GM12864 (cell line): ENCODE results near the gene TSHZ1.

ENCODE experiments used
- DNase-seq: peaks from one replicate; pipeline ENCODE4 v3.0.0-alpha.2; 2011; ENCODE audit warnings: low read depth
- H3K4me3 ChIP-seq: 2 replicates; pipeline ENCODE4 v1.5.1; 2011; ENCODE audit warnings: mild to moderate bottlenecking, low read depth, low read length, control low read depth
- CTCF ChIP-seq: IDR thresholded peaks from 2 replicates; pipeline ENCODE4 v1.5.1; 2011; ENCODE audit warnings: low read depth, mild to moderate bottlenecking, moderate library complexity, low read length, control low read depth, inconsistent platforms; ENCODE audit errors: missing control alignments

The TSHZ1 gene

GRCh38 chr18:75261430-75262223 lies 51.0 kb downstream of the TSHZ1 start:
- no peak for TF ChIP-seq CTCF
- peak; percentile 48 for DNase-seq

GRCh38 chr18:75262511-75262910 lies 51.9 kb downstream of the TSHZ1 start:
- H3K4me3 ChIP-seq = no peak overlapping the region
- TF ChIP-seq CTCF = no peak
- DNase-seq = no peak

More at GRCh38 chr18:75261430-75262223, 51.0 kb downstream of the TSHZ1 start:
- no peak overlapping the region for H3K4me3 ChIP-seq

DNA sequence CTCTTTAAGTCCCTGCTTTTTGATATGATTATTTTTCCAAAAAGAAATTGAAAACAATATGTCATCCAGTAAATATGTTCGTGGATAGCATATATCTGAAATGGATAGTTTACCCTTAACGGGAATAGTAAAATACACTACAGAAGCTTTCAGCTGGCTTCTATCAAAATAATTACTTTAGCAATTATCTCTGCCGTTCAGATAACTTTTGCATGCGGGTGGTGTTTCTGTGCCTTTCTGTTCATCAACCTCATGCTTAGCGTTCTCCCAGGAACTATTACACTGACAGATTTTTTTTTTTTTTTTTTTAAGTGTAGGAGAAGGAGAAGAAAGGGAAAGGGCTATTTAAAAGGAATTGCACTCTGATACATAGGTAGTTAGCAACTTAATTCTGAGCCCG lies 53.6 kb downstream of the TSHZ1 start:
- H3K4me3 ChIP-seq = no peak overlapping the region
- no peak for DNase-seq
- TF ChIP-seq CTCF = no peak

- no peak for TF ChIP-seq CTCF
- no peak for DNase-seq
These were observed 54.5 kb downstream of the TSHZ1 start for GRCh38 chr18:75264926-75265597.

GRCh38 chr18:75265872-75266271 lies 55.3 kb downstream of the TSHZ1 start:
- TF ChIP-seq CTCF = no peak
- H3K4me3 ChIP-seq = no peak overlapping the region
- DNase-seq = no peak

More at GRCh38 chr18:75264926-75265597, 54.5 kb downstream of the TSHZ1 start:
- H3K4me3 ChIP-seq = no peak overlapping the region

- DNase-seq = peak; percentile 29
- H3K4me3 ChIP-seq = no peak overlapping the region
- no peak for TF ChIP-seq CTCF
These were observed 57.2 kb downstream of the TSHZ1 start for GRCh38 chr18:75267643-75268363.

GRCh38 chr18:75268364-75268646 lies 57.7 kb downstream of the TSHZ1 start:
- no peak overlapping the region for H3K4me3 ChIP-seq
- DNase-seq = no peak
- no peak for TF ChIP-seq CTCF
